Measurements from ENCODE around the gene DOCK3.

- TF ChIP-seq, protein P1, sequence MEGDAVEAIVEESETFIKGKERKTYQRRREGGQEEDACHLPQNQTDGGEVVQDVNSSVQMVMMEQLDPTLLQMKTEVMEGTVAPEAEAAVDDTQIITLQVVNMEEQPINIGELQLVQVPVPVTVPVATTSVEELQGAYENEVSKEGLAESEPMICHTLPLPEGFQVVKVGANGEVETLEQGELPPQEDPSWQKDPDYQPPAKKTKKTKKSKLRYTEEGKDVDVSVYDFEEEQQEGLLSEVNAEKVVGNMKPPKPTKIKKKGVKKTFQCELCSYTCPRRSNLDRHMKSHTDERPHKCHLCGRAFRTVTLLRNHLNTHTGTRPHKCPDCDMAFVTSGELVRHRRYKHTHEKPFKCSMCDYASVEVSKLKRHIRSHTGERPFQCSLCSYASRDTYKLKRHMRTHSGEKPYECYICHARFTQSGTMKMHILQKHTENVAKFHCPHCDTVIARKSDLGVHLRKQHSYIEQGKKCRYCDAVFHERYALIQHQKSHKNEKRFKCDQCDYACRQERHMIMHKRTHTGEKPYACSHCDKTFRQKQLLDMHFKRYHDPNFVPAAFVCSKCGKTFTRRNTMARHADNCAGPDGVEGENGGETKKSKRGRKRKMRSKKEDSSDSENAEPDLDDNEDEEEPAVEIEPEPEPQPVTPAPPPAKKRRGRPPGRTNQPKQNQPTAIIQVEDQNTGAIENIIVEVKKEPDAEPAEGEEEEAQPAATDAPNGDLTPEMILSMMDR (IDR thresholded peaks at IDR 0.05; ENCODE audit: low read depth, low read length, poor library complexity, severe bottlenecking): no peak
- no peak for TF ChIP-seq EZH2phosphoT487 (IDR thresholded peaks at IDR 0.05; ENCODE audit: borderline replicate concordance, low read length)
These were observed 722.7 kb downstream of the DOCK3 start for GRCh38 chr3:51397392-51397791.

Measured in DOHH2 (cell line).